Spinal cord (tissue), 10 donors: ENCODE measurements around the gene SENP1. TPM values are rescaled to one million over a fixed set of nuclear protein-coding genes. Genes with fewer than 3 reads are reported as not detected.

ENCODE experiments used
- DNase-seq, 6 donors: peaks; one replicate each; pipeline versions ENCODE4 v3.0.0 to v3.0.0-alpha.2; 2013 to 2015; ENCODE audit warnings: low spot score in 6 of 6, low read depth in 4 of 6
- H3K27ac ChIP-seq: one replicate; pipeline ENCODE4 v1.5.1; 2013; ENCODE audit warnings: low read depth, low read length, control low read depth
- H3K27me3 ChIP-seq: one replicate; pipeline ENCODE4 v1.6.1; 2013; ENCODE audit warnings: low read length; ENCODE audit not compliant: control insufficient read depth, insufficient read depth
- H3K36me3 ChIP-seq: one replicate; pipeline ENCODE4 v1.6.1; 2013; ENCODE audit warnings: low read length; ENCODE audit not compliant: control insufficient read depth, insufficient read depth
- H3K4me1 ChIP-seq: one replicate; pipeline ENCODE4 v1.6.1; 2013; ENCODE audit warnings: low read length; ENCODE audit not compliant: control insufficient read depth, insufficient read depth
- H3K4me3 ChIP-seq: one replicate; pipeline ENCODE4 v1.5.1; 2013; ENCODE audit warnings: low read depth, low read length, control low read depth
- H3K9me3 ChIP-seq: one replicate; pipeline ENCODE4 v1.6.1; 2013; ENCODE audit warnings: low read length; ENCODE audit not compliant: control insufficient read depth, insufficient read depth
- WGBS: methylation state at CpG from one replicate; pipeline ENCODE4 v1.1.5; 2013; ENCODE audit warnings: missing lambda C conversion rate; ENCODE audit not compliant: insufficient coverage; 5-methylcytosine and 5-hydroxymethylcytosine counted together
- long read RNA-seq, 4 donors: transcript quantifications; one replicate each; lab custom pipeline, GENCODE V29; 2026
- polyA plus RNA-seq, 2 donors: library from polyadenylated mRNA; unstranded; fragments of 120-200 nt; gene quantifications; one replicate each; pipeline ENCODE4 v1.2.1, GENCODE V29; 2013; ENCODE audit not compliant: insufficient read length in 2 of 2
- total RNA-seq, 2 donors: library from RNA; depleted of rRNA in 1 of 2; stranded (reverse); fragments of 120-200 nt in 1 of 2; fragments of >200 nt in 1 of 2; gene quantifications; one replicate each; pipeline versions ENCODE4 v1.2.3 to v1.2.4, GENCODE V29; 2013 to 2014
- donor health status: healthy.

The SENP1 gene
- total RNA-seq (10 to 100 TPM; 26.3 to 30.2 TPM), polyA plus RNA-seq (10 to 100 TPM; 12.3 to 13.6 TPM)
- long read RNA-seq, donor 1, partial matches to known transcripts, result 248 of 267 reads
- long read RNA-seq, donor 1, other reads (novel, unspliced or antisense), result 19 of 267 reads
- long read RNA-seq, donor 2, partial matches to known transcripts, result 71 of 79 reads
- long read RNA-seq, donor 2, other reads (novel, unspliced or antisense), result 8 of 79 reads
- long read RNA-seq, donor 3, partial matches to known transcripts, result 19 of 19 reads
- long read RNA-seq, donor 3, other reads (novel, unspliced or antisense), result 0 of 19 reads
- long read RNA-seq, donor 4, result 0 reads

DNA sequence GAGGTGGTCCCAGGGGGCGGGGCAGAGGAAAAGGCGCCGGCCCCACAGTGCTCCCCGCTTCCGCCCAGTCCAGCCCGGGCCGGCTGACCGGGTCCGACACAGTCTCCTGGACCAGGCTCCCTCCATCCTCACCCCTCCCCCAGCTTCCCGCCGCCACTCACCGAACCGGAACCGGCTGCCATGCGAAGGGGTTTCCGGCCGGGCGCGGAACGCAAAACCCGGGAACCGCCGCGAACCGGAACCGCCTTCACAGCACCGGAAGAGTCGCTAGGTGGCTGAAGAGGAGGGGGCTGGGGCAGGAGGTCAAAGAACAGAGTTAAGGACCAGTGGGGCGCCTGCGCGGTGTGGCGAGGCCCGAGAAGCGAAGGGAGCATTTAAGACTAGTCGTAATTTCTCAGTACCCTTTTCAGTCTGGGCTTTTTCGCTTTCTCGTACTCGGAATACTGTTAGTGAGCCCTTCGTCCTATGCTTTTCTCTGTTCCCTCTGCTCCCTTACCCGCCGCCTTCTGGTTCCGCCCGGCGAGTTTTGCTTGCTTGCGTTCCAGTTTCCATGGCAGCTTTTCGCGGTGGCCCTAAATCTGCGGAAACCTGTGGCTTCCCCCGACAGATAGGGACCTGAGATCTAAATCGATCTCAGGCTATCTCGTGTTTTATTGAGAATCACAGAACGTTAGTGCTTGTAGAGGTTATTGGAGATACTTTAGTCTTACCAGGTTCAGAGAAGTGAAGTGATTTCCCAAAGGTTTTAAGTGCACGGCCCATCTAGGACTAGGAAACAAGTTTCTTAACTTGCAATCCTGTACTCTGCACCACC lies at the start of gene SENP1:
SENP1 (minus strand) TSS at position 213 of the 814 bp plus-strand sequence. CDS start 4,607 bp downstream, outside the sequence.
- peak within 1 kb of the TSS; percentile 93 for H3K4me3 ChIP-seq
- peaks cover 3% of the 10 kb centered on the region for H3K4me1 ChIP-seq
- H3K27ac ChIP-seq, result peak within 1 kb of the TSS; percentile 98
- H3K27me3 ChIP-seq, result no peaks in the 10 kb centered on the region
- WGBS, result under 1% methylated on average over 47 of the region's 53 CpGs
- DNase-seq, result peak; percentile 82 to 97 (median 90)
- no peaks in the 10 kb centered on the region for H3K9me3 ChIP-seq
- H3K36me3 ChIP-seq, result no peaks in the 10 kb centered on the region

DNA sequence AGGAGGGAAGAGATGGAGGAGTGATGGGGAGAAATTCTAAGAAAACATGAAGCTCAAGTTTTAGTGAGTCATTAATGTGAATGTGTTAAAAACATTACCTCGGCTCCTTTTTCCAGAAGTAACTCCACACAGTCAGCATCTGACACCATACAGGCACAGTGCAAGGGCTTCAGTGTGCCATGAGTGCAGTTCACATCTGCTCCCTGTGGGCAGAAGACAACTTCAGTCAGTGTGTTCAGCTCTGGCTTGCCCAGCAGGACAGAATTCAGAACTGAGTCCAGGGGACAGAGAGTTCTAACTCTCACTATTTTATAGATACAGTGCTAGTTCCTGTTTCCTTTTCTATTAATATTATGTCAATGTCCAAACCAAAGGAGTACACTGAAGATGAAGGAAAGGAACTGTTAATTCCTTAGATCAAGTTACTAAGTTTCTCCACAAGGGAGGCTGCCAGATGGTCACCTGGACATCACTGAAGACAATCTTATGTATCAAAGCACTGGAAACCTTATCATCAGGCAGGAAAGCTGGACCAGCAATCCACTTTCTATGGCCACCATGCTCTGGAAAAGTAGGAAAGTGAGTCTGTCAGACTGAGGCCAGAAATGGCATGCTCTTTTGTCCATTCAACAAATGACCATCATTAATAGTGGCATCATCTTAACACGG lies 45.4 kb upstream of the SENP1 start:
- Histone ChIP-seq H3K27me3 (no peaks in the 10 kb centered on the region), H3K4me3 (no peak overlapping the region), H3K9me3 (no peaks in the 10 kb centered on the region), H3K36me3 (peaks cover 32% of the 10 kb centered on the region), H3K27ac (no peak overlapping the region), H3K4me1 (peaks cover under 1% of the 10 kb centered on the region)
- no peak for DNase-seq
- no CpG with 5 or more reads among the region's 2 CpGs for WGBS

DNA sequence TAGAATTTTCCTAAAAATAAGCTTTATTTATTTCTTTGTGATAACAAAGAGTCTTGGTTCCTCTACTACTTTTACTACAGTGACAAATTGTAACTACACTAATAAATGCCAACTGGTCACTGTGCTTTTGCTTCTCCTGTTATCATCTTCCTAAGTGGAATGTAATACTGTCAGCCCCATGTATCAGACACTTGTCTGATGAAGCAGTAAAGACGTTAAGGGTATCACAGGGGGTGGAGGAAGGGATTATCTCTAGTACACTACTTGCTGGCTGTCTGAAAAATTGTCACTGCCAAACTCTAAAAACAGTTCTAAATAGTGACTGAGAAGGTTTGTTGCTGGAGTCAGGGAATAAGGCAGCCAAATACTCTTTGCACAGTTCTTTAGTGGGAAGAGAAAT lies 40.1 kb upstream of the SENP1 start:
- Histone ChIP-seq H3K36me3 (peaks cover 49% of the 10 kb centered on the region), H3K9me3 (no peaks in the 10 kb centered on the region), H3K27ac (no peak overlapping the region), H3K4me1 (no peaks in the 10 kb centered on the region), H3K4me3 (no peak overlapping the region), H3K27me3 (no peaks in the 10 kb centered on the region)
- WGBS, result no CpG with 5 or more reads among the region's 1 CpG
- DNase-seq, result no peak

DNA sequence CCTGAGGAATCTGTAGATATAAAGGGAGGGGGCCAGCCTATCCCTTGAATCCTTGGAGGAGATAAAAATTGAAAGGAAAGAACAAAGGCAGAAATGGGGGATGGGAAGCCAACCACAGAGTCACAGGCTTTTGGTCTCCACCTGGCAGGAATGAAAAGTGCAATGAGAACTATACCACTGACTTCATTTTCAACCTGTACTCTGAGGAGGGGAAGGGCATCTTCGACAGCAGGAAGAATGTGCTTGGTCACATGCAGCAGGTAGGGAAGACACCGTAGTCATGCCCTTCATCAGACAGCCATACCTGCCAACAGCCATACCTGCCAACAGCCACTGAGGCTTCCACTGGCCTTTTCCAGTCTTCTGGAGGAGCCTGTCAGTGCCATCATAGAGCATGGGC lies 38.0 kb upstream of the SENP1 start:
- no peaks in the 10 kb centered on the region for H3K9me3 ChIP-seq
- H3K4me1 ChIP-seq, result no peaks in the 10 kb centered on the region
- H3K27ac ChIP-seq, result no peak overlapping the region
- no peaks in the 10 kb centered on the region for H3K27me3 ChIP-seq
- 96% methylated on average over 2 of the region's 2 CpGs for WGBS
- H3K4me3 ChIP-seq, result no peak overlapping the region
- no peak for DNase-seq
- peaks cover 56% of the 10 kb centered on the region for H3K36me3 ChIP-seq

DNA sequence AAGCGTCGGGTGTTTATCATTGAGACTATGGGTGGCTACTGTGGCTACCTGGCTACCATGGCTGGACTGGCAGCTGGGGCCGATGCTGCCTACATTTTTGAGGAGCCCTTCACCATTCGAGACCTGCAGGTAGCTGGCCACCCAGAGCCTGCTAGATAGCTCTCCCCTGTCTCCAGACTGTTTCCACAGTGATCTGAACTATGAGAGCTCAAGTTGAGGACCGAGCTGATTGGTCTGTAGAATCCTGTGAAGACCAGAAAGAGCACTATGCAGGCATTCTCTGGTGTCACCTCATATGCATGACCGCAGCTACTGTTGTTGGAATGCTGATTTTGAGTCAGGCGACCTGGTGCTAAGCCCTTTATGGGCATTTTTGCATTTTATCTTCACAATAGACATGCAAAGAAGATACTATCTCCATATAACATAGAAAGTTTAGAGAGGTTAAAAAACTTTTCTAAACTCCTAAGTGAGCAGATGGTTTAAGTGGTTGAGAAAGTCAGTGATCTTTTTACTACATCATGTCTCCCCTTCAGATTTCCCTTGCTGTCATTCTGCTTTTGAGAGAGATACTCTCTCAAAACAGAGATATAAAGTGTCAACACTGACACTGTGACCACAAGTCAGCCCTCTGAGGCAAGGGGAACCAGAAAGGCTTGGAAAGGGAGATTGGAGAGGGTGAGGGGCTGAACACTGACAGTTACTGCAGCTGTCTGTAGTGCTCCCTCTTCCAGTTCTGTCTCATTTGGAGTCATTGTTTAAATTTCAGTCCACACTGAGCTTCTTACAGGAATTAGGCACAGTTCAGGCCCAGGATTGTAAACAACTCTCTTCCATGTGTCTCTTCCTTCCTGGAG lies 37.2 kb upstream of the SENP1 start:
- no peaks in the 10 kb centered on the region for H3K27me3 ChIP-seq
- no peak for DNase-seq
- no peaks in the 10 kb centered on the region for H3K9me3 ChIP-seq
- H3K27ac ChIP-seq, result no peak overlapping the region
- peaks cover 60% of the 10 kb centered on the region for H3K36me3 ChIP-seq
- 73% methylated on average over 4 of the region's 7 CpGs for WGBS
- no peaks in the 10 kb centered on the region for H3K4me1 ChIP-seq
- no peak overlapping the region for H3K4me3 ChIP-seq

DNA sequence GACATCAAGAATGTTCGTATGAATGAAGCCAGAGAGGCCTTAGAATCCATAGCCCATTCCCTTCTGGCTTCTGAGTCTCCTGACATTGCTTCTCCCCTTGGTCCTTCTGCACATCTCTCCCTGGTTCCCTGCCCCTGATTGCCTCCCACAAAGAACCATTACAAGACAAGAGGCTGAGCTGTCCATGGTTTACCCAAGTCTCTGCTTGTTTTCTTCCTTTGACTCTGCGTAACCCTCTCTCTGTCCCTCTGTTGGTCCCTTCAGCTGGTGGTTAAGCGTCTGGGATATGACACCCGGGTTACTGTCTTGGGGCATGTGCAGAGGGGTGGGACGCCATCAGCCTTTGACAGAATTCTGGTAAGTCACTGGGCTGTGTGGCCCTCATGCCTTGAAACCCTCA lies 29.1 kb upstream of the SENP1 start:
- 96% methylated on average over 5 of the region's 5 CpGs for WGBS
- H3K36me3 ChIP-seq, result peaks cover 63% of the 10 kb centered on the region

DNA sequence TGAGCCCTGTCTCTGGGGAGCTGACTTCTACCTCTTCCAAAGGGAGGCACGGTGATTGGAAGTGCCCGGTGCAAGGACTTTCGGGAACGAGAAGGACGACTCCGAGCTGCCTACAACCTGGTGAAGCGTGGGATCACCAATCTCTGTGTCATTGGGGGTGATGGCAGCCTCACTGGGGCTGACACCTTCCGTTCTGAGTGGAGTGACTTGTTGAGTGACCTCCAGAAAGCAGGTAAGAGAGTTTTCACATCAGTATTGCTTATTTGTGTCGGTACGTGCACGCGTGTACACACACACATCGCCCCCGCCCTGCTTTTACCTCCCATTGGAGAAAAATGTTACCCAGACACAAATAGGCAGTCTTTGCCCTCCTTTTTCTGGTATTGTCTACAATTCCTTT lies 26.9 kb upstream of the SENP1 start:
- Histone ChIP-seq H3K36me3 (peaks cover 49% of the 10 kb centered on the region), H3K9me3 (no peaks in the 10 kb centered on the region), H3K4me3 (no peak overlapping the region), H3K27me3 (no peaks in the 10 kb centered on the region), H3K27ac (no peak overlapping the region), H3K4me1 (no peaks in the 10 kb centered on the region)
- 91% methylated on average over 14 of the region's 14 CpGs for WGBS
- DNase-seq, result no peak

More for the DNA sequence above, 29.1 kb upstream of the SENP1 start:
- Histone ChIP-seq H3K27ac (no peak overlapping the region), H3K9me3 (no peaks in the 10 kb centered on the region), H3K4me3 (no peak overlapping the region), H3K27me3 (no peaks in the 10 kb centered on the region), H3K4me1 (no peaks in the 10 kb centered on the region)
- no peak for DNase-seq

DNA sequence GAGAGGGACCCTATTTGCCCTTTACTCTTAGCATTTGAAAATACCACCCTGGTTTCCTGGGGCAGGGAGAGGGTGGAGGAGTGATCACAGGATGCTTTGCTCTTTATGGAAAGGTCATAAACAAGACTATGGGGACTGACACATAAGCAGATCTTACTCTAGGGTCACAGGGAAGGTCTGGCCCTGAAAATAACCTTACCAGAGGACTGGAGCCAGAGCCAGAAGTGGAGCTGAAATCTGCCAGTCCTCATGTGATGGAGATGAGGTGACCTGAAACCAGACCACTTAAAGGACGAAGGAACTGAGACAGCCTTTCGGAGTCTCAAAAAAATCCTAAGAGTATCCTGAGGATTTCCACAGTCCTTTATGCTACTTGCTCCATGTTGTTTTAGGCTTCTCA lies 25.6 kb upstream of the SENP1 start:
- WGBS, result 100% methylated on average over 1 of the region's 2 CpGs
- H3K27ac ChIP-seq, result no peak overlapping the region
- H3K9me3 ChIP-seq, result no peaks in the 10 kb centered on the region
- no peaks in the 10 kb centered on the region for H3K27me3 ChIP-seq
- H3K36me3 ChIP-seq, result peaks cover 37% of the 10 kb centered on the region
- no peaks in the 10 kb centered on the region for H3K4me1 ChIP-seq
- H3K4me3 ChIP-seq, result no peak overlapping the region
- no peak for DNase-seq

DNA sequence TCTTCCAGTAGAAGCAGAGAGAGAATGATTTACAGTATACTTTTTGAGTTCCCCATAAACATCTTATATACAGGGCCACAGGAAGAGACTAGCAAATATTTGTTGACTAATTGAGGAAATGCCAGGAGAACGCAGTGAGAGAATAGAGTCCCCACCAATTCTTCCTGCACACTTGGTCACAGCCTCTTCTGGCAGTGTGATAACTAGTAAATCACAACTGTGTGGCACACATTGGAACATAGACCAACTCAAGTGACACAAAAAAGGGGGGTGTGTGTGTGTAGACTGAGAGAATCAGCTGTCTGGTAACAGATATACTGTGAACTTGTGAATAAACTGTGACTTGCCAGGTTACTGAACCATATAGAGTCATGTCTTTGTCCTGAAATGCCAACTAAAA lies 23.5 kb upstream of the SENP1 start:
- WGBS, result no CpG with 5 or more reads among the region's 1 CpG
- Histone ChIP-seq H3K9me3 (no peaks in the 10 kb centered on the region), H3K4me1 (no peaks in the 10 kb centered on the region), H3K4me3 (no peak overlapping the region), H3K36me3 (peaks cover 26% of the 10 kb centered on the region), H3K27ac (no peak overlapping the region), H3K27me3 (no peaks in the 10 kb centered on the region)
- DNase-seq, result no peak
